ENCODE results near the gene ATP5ME.
"Not testable (repeated sequence)": the region's sequence is repeated elsewhere in the genome, so short reads cannot be mapped to it uniquely, and the experiment has no call there.

Gene ATP5ME

DNA sequence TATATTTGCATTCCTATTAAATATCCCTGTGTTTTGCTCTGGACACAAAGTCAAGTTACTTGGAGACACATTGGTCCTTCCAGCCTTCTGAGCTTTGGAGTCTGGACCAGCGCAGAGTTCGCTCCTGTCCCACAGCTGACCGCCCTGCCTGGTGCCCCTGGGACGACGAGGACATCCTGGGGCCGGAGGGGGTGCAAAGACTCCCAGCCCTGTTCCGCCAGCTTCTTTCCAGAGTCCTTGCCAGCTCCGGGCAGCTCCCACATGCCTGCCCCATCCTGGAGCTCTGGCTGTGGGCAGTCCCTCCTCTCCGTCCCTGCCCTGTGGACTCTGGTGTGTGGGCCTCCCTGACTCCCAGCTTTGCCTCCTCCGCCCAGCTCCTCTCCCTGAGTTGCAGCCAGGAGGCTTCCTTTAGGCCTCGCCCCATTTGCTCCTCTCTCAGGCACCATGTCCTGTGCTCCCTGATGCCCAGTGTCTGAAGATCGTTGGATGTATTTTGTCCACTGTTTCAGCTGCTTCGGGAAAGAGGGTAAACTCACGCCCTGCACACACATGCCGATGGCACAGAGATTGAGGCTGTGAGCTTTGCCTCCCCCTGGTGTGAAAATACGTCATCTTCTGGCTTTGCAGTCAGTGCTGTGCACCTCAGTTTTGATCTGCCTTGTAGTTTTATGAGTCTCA lies 26.6 kb upstream of the ATP5ME start:
- no peak for TF ChIP-seq Cebpa-rat (IDR thresholded peaks at IDR 0.05)
- Histone ChIP-seq H3K9ac (peak overlapping the region in 1 of 11 experiments; percentile 70; a peak in 2 of 22 replicates), H3K4me2 (peak overlapping the region; percentile 71 to 94 (median 84)), H3K4me1 (peaks cover 26 to 54% (median 40%) of the 10 kb centered on the region in 10 experiments), H4K20me1 (no peaks in the 10 kb centered on the region), H3K4me3 (no peak overlapping the region), H3K9me3 (replicated peaks in 1 of 11) (peaks cover 0 to 18% (median 0%) of the 10 kb centered on the region in 11 experiments; a peak in 3 of 22 replicates), H3K27ac (peak overlapping the region in 10 of 11 experiments; percentile 20 to 90 (median 84); a peak in 19 of 22 replicates), H3K36me3 (no peaks in the 10 kb centered on the region), H3K27me3 (no peaks in the 10 kb centered on the region)

DNA sequence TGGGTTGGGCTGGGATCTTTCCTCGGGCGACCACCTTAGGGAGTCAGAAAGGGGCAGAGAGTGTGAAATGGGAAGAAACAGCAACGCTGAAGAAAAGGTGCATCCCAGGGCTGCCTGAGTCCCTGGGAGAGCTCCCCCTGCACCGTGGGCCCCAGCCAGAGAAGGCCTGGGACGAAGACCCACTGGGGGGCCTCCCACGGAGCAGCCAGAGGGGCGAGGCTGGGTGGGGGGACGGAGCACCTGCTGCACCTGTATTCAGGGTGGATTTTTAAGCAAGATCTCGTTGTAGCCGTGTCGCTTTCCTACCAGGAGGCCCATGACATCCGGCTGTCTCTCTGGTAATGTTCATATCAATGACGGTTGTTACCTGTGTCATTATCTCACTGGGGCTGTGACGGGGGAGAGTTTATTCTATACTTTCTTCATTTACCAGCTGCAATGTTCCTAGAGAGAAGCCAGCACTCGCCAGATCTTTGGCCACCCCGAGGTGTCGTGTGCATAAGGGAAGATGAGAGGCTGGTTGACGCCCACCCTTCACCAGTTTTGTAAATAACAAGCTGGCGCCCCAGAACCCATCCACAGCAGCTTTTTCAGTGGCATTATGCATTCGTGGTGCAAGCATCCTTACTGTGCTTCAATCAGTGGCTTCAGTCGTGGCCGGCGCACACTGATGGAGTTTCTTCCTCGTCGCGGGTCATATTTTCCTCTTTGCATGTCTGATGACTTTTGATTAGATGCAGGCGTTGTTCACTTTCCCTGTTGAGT lies 25.9 kb upstream of the ATP5ME start:
- Histone ChIP-seq H3K27me3 (no peaks in the 10 kb centered on the region), H3K4me1 (peaks cover 26 to 50% (median 36%) of the 10 kb centered on the region in 10 experiments), H3K4me3 (peak overlapping the region in 2 of 10 experiments; percentile 20 to 28; a peak in 3 of 20 replicates), H3K9me3 (replicated peaks in 1 of 11) (peaks cover 0 to 18% (median 0%) of the 10 kb centered on the region in 11 experiments; a peak in 3 of 22 replicates), H3K4me2 (peak overlapping the region; percentile 71 to 94 (median 84)), H4K20me1 (no peaks in the 10 kb centered on the region), H3K27ac (peak overlapping the region; percentile 72 to 90 (median 84); a peak in 21 of 22 replicates), H3K9ac (peak overlapping the region in 10 of 11 experiments; percentile 56 to 73 (median 67); a peak in 19 of 22 replicates), H3K36me3 (no peaks in the 10 kb centered on the region)
- no peak for TF ChIP-seq Cebpa-rat (IDR thresholded peaks at IDR 0.05)

DNA sequence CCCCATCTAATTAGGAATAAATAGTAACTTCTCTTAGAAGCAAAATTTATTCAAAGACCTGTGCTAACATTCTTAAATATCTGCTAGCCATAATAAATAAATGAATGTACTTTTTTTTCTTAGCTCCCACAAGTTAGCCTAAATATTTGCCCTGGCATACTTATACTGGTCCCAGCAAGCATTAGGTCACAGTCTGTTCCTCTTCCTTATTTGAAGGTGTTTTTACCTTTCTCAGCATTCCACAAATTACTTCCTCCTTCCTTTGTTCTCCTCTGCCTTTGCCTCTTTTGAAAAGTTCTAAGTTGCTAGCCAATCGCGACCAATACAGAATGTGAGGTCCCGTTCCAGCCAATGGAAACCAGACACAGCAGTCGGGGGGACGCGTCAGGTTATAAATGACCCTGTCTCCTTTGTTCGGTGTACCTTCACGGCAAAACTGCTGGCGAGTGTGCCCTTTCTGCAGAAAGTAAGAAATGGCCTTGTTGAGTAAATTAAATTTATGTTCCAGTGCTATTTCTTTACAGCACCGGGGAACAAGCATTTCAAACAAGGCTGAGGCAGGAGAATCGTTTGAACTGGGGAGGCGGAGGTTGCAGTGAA lies 20.4 kb upstream of the ATP5ME start:
- not testable (repeated sequence) for H3K36me3 ChIP-seq; H3K4me2 ChIP-seq; H3K9me3 ChIP-seq (replicated peaks in 1 of 11); H3K27ac ChIP-seq; H3K4me3 ChIP-seq; H4K20me1 ChIP-seq; H3K27me3 ChIP-seq; H3K9ac ChIP-seq
- H3K4me1 ChIP-seq: peaks cover 25 to 41% (median 32%) of the 10 kb centered on the region in 10 experiments

DNA sequence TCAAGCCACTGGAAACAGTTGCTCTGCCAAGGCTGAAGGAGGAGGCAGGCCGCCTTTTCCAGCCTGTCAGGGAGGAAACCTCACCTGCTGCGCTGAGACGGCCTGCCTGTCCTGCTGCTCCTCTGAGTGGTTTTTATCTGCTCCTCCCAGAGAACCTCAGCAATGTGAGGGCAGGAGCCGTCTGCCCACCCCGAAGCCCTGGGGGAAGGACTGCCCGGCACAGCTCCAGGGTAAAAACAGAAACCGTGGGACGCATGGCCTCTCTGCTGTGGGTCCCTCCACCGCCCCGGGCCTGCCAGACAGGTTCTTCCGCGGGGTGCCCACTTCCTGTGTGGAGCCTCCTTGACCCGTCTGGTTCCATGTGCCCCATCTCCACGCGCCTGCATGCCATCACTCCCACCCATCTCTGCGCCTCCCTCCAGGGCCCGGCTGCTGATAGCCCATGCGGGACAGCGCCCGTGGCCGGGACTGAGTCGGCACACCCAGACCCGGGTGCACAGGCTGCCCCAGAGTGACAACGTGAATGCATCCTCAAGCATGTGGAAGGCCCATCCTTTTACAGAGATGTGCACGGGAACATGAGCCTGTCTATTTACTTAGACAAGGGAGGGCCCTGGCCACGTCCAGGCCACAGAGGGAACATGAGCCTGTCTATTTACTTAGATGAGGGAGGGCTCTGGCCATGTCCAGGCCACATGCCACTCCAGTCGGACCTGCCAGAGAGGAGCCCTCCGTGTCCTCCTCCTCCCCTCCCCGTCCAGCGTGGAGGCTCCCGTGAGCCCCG lies 18.9 kb upstream of the ATP5ME start:
- peaks cover 17 to 41% (median 27%) of the 10 kb centered on the region in 10 experiments; a peak in 18 of 20 replicates for H3K4me1 ChIP-seq
- peaks cover 0 to 13% (median 0%) of the 10 kb centered on the region in 11 experiments; a peak in 7 of 22 replicates for H3K27me3 ChIP-seq
- no peak overlapping the region for H3K4me3 ChIP-seq
- H3K9ac ChIP-seq: no peak overlapping the region
- TF ChIP-seq Cebpa-rat (IDR thresholded peaks at IDR 0.05): no peak
- peak overlapping the region in 6 of 11 experiments; percentile 2 to 44 (median 30); a peak in 5 of 22 replicates for H3K4me2 ChIP-seq
- peaks cover 0 to 6% (median 0%) of the 10 kb centered on the region in 11 experiments; a peak in 1 of 22 replicates for H3K9me3 ChIP-seq (replicated peaks in 1 of 11)
- H3K27ac ChIP-seq: 0 out of 22 replicates have a peak overlapping the region, but pooled peaks of 1 of the 11 experiments have one; percentile 17
- H3K36me3 ChIP-seq: no peaks in the 10 kb centered on the region
- H4K20me1 ChIP-seq: no peaks in the 10 kb centered on the region

DNA sequence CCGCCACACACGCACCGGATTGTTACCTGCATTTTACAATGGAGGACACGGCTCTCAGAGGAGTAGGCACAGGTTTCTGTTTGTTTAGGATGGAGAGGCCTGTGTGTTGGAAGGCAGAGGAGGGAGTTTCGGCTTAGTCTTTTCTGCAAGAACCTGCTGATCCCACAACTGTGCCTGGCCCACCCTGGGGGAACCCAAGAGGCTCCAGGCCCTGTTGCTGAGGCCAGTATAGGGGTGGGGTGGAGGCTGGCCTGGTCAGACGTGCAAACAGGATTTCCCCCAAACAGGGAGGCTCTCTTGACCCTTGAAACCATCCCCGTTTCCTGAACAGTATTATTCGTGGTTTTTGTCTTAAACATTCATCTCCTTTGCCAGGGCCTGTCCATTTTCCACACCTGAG lies 15.6 kb upstream of the ATP5ME start:
- no peaks in the 10 kb centered on the region for H3K36me3 ChIP-seq
- peak overlapping the region in 3 of 11 experiments; percentile 20 to 58 (median 35); a peak in 4 of 22 replicates for H3K9ac ChIP-seq
- no peak for TF ChIP-seq Cebpa-rat (IDR thresholded peaks at IDR 0.05)
- H3K4me2 ChIP-seq: peak overlapping the region in 9 of 11 experiments; percentile 1 to 91 (median 62); a peak in 15 of 22 replicates
- no peaks in the 10 kb centered on the region for H4K20me1 ChIP-seq
- no peak overlapping the region for H3K4me3 ChIP-seq
- peaks cover 0 to 13% (median 0%) of the 10 kb centered on the region in 11 experiments; a peak in 7 of 22 replicates for H3K27me3 ChIP-seq
- H3K9me3 ChIP-seq (replicated peaks in 1 of 11): no peaks in the 10 kb centered on the region
- peaks cover 18 to 60% (median 37%) of the 10 kb centered on the region in 10 experiments; a peak in 17 of 20 replicates for H3K4me1 ChIP-seq
- peak overlapping the region in 1 of 11 experiments; percentile 76; a peak in 1 of 22 replicates for H3K27ac ChIP-seq

DNA sequence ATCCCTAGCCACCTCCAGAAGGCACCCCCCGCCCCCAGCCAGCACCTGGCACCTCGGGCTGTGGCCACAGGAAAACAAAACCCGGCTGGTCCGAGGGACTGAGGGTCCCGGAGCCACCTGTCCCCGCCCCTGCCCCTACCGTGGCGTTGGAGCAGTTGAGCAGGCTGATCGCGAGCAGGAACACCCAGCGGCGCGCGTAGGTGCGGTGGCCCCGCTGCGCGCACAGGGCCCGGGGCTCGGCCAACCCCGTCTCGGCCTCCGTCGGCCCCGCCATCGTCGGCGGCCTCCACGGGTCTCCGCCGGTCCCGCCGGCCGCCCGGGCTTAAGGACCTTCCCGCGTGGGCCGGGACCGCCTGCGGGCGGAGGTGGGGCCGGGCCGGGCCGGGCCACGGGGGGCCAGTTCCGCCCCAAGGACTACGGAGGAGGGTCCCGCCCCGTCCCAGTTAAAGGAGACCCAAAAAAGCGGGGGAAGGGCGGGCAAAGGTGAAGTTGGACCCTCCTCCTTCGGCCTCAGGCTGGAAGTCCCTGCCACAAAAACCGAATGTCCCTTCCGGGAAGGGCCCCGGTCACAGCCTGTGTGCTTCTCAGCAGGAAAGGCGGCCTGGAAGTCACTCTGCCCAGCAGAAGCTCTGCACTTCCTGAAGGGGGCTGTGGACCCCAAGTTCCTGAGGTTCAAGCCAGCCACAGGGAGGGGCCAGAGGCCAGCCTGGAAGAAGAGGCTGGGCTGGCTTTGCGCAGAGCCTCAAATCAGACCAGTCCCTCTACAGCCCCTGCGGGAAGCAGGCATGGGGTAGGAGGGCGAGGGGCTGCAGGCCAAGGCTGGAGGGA lies 15.0 kb upstream of the ATP5ME start, which contains the start of gene SLC49A3:
Gene SLC49A3 (minus strand): TSS at position 298 of the 828 bp plus-strand sequence. CDS start 24 bp downstream, at position 274.
- TF ChIP-seq Cebpa-rat (IDR thresholded peaks at IDR 0.05): no peak
- Histone ChIP-seq H3K4me3 (peak within 1 kb of the TSS in 2 of 10 experiments; percentile 17 to 31; a peak in 4 of 20 replicates), H3K36me3 (no peaks in the 10 kb centered on the region), H3K27me3 (peaks cover 0 to 13% (median 0%) of the 10 kb centered on the region in 11 experiments; a peak in 7 of 22 replicates), H3K9me3 (replicated peaks in 1 of 11) (no peaks in the 10 kb centered on the region), H3K4me1 (peaks cover 20 to 67% (median 40%) of the 10 kb centered on the region in 10 experiments; a peak in 17 of 20 replicates), H4K20me1 (no peaks in the 10 kb centered on the region), H3K4me2 (peak within 1 kb of the TSS in 9 of 11 experiments; percentile 1 to 91 (median 62); a peak in 15 of 22 replicates), H3K9ac (peak within 1 kb of the TSS in 3 of 11 experiments; percentile 58 to 67 (median 58); a peak in 5 of 22 replicates), H3K27ac (peak within 1 kb of the TSS in 4 of 11 experiments; percentile 22 to 77 (median 76); a peak in 8 of 22 replicates)

All from BLaER1 treated with 17β-estradiol and CSF1 and Interleukin-3, amounts not matched to agents 10 nM and 100 nM (cell line).